HG03025 (cell line): ENCODE measurements around the gene STX16.

Experiments used
- ATAC-seq: cut with Tn5 transposase; IDR thresholded peaks from one replicate; pipeline ENCODE4 v1.9.1; 2021; ENCODE audit warnings: mild to moderate bottlenecking, moderate library complexity; ENCODE audit not compliant: unreplicated experiment, low FRiP score

The STX16 gene

GRCh38 chr20:58706150-58706892, 55.2 kb downstream of the STX16 start:
- no peak for ATAC-seq

- ATAC-seq: no peak
These were observed 56.0 kb downstream of the STX16 start for GRCh38 chr20:58706975-58707681.

- no peak for ATAC-seq
These were observed 56.7 kb downstream of the STX16 start for GRCh38 chr20:58707770-58708169.

GRCh38 chr20:58708246-58708931, 57.3 kb downstream of the STX16 start:
- no peak for ATAC-seq

- ATAC-seq: no peak
These were observed 58.1 kb downstream of the STX16 start for GRCh38 chr20:58709013-58709702.

- ATAC-seq: no peak
These were observed 58.6 kb downstream of the STX16 start for GRCh38 chr20:58709703-58710039.

GRCh38 chr20:58710481-58711265, 59.6 kb downstream of the STX16 start:
- ATAC-seq: no peak

GRCh38 chr20:58711266-58712051, 60.4 kb downstream of the STX16 start:
- ATAC-seq: no peak

GRCh38 chr20:58712151-58712791, 61.2 kb downstream of the STX16 start:
- ATAC-seq: no peak

- ATAC-seq: no peak
These were observed 62.0 kb downstream of the STX16 start for GRCh38 chr20:58712806-58713731.

GRCh38 chr20:58713801-58714339, 62.8 kb downstream of the STX16 start:
- ATAC-seq: no peak

- ATAC-seq: no peak
These were observed 63.3 kb downstream of the STX16 start for GRCh38 chr20:58714340-58714922.

GRCh38 chr20:58714923-58715351, 63.9 kb downstream of the STX16 start:
- no peak for ATAC-seq

GRCh38 chr20:58715391-58715800, 64.3 kb downstream of the STX16 start:
- ATAC-seq: no peak

- no peak for ATAC-seq
These were observed 64.9 kb downstream of the STX16 start for GRCh38 chr20:58715801-58716475.

- no peak for ATAC-seq
These were observed 65.6 kb downstream of the STX16 start for GRCh38 chr20:58716476-58717277.
